HEK293 (cell line): ENCODE results near the gene FADS3.

ENCODE experiments used
- CTCF ChIA-PET: fragments of 350-600 bp; formaldehyde crosslinking; extraction: SDS; loops from one replicate; lab custom pipeline; 2021; ENCODE audit warnings: antibody characterized with exemption; lab: Yijun Ruan, JAX
- POLR2A ChIA-PET: fragments of 300-600 bp; formaldehyde crosslinking; extraction: SDS; loops from one replicate; lab custom pipeline; 2020; ENCODE audit warnings: antibody characterized with exemption, inconsistent platforms; lab: Yijun Ruan, JAX
- H3K27ac ChIP-seq: fragments of 200-500 bp; sonication (Bioruptor generic); 2 replicates; pipeline ENCODE4 v1.5.1; 2014; ENCODE audit warnings: low read depth, low read length, control low read depth, inconsistent platforms; ENCODE audit errors: extremely low read depth
- H3K36me3 ChIP-seq, 2 experiments: fragments of 200-500 bp in 1 of 2; sonication (Bioruptor generic) in 1 of 2; 1 replicate in 1 of 2; 2 replicates in 1 of 2; pipeline ENCODE4 v1.5.1; 2014 to 2017; ENCODE audit warnings: inconsistent platforms in 2 of 2, low read length in 2 of 2; ENCODE audit not compliant: control insufficient read depth in 2 of 2, insufficient read depth in 1 of 2
- H3K4me1 ChIP-seq: fragments of 200-500 bp; sonication (Bioruptor generic); 2 replicates; pipeline ENCODE4 v1.5.1; 2014; ENCODE audit warnings: mild to moderate bottlenecking, low read length, inconsistent platforms; ENCODE audit not compliant: control insufficient read depth, insufficient read depth
- H3K4me3 ChIP-seq: 2 replicates; pipeline ENCODE4 v1.5.1; 2011; ENCODE audit warnings: low read depth, mild to moderate bottlenecking, control low read depth, low read length, moderate library complexity
- H3K9me3 ChIP-seq: fragments of 200-500 bp; sonication (Bioruptor generic); 2 replicates; pipeline ENCODE4 v1.5.1; 2014; ENCODE audit warnings: low read depth, low read length, inconsistent platforms; ENCODE audit not compliant: control insufficient read depth, insufficient read depth
- GLIS1 ChIP-seq: fragments of 450-650 bp; formaldehyde crosslinking; IDR thresholded peaks from 2 replicates; pipeline ENCODE4 v1.5.1; 2016; ENCODE audit warnings: missing biosample characterization, missing genetic modification characterization
- KLF16 ChIP-seq: fragments of 450-650 bp; formaldehyde crosslinking; IDR thresholded peaks from 2 replicates; pipeline ENCODE4 v1.5.1; 2017; ENCODE audit warnings: missing biosample characterization, missing genetic modification characterization
- MEIS1 ChIP-seq: sonication (generic); formaldehyde crosslinking; IDR thresholded peaks from 2 replicates; pipeline ENCODE4 v1.8.1; 2022; ENCODE audit warnings: missing genetic modification reagents, mild to moderate bottlenecking, borderline replicate concordance
- MZF1 ChIP-seq: fragments of 450-650 bp; formaldehyde crosslinking; IDR thresholded peaks from 2 replicates; pipeline ENCODE4 v1.5.1; 2017; ENCODE audit warnings: missing biosample characterization, missing genetic modification characterization, borderline replicate concordance
- SP7 ChIP-seq: fragments of 450-650 bp; formaldehyde crosslinking; IDR thresholded peaks from 2 replicates; pipeline ENCODE4 v1.5.1; 2016; ENCODE audit warnings: missing biosample characterization, missing genetic modification characterization
- ZBTB8A ChIP-seq: fragments of 450-650 bp; formaldehyde crosslinking; IDR thresholded peaks from 2 replicates; pipeline ENCODE4 v1.5.1; 2016; ENCODE audit warnings: missing biosample characterization, missing genetic modification characterization
- ZEB2 ChIP-seq: fragments of 450-650 bp; formaldehyde crosslinking; IDR thresholded peaks from 2 replicates; pipeline ENCODE4 v1.5.1; 2016; ENCODE audit warnings: missing biosample characterization, missing genetic modification characterization
- ZNF132 ChIP-seq: fragments of 450-650 bp; formaldehyde crosslinking; IDR thresholded peaks from 2 replicates; pipeline ENCODE4 v1.5.1; 2017; ENCODE audit warnings: missing biosample characterization, missing genetic modification characterization, borderline replicate concordance
- ZNF133 ChIP-seq: fragments of 450-650 bp; formaldehyde crosslinking; IDR thresholded peaks from 2 replicates; pipeline ENCODE4 v1.5.1; 2016; ENCODE audit warnings: missing biosample characterization, missing genetic modification characterization
- ZNF174 ChIP-seq: fragments of 450-650 bp; formaldehyde crosslinking; IDR thresholded peaks from 2 replicates; pipeline ENCODE4 v1.5.0; 2017; ENCODE audit warnings: missing biosample characterization, mild to moderate bottlenecking, missing genetic modification characterization
- ZNF24 ChIP-seq: fragments of 450-650 bp; formaldehyde crosslinking; IDR thresholded peaks from 2 replicates; pipeline ENCODE4 v1.5.1; 2016; ENCODE audit warnings: missing biosample characterization, missing genetic modification characterization
- ZNF280C ChIP-seq: fragments of 450-650 bp; formaldehyde crosslinking; IDR thresholded peaks from 2 replicates; pipeline ENCODE4 v1.5.1; 2016; ENCODE audit warnings: missing biosample characterization, missing genetic modification characterization
- ZNF37A ChIP-seq: fragments of 450-650 bp; IDR thresholded peaks from 2 replicates; pipeline ENCODE4 v1.5.1; 2018; ENCODE audit warnings: missing biosample characterization, missing genetic modification characterization
- ZNF549 ChIP-seq: fragments of 450-650 bp; IDR thresholded peaks from 2 replicates; pipeline ENCODE4 v1.5.1; 2018; ENCODE audit warnings: missing biosample characterization, missing genetic modification characterization, mild to moderate bottlenecking, inconsistent platforms, moderate library complexity
- ZNF624 ChIP-seq: fragments of 450-650 bp; formaldehyde crosslinking; IDR thresholded peaks from 2 replicates; pipeline ENCODE4 v1.5.1; 2017; ENCODE audit warnings: missing biosample characterization, missing genetic modification characterization
- ZNF670 ChIP-seq: fragments of 450-650 bp; formaldehyde crosslinking; IDR thresholded peaks from 2 replicates; pipeline ENCODE4 v1.5.1; 2016; ENCODE audit warnings: missing biosample characterization, missing genetic modification characterization, low read depth
- ZNF768 ChIP-seq: fragments of 450-650 bp; formaldehyde crosslinking; IDR thresholded peaks from 2 replicates; pipeline ENCODE4 v1.5.1; 2018; ENCODE audit warnings: missing biosample characterization, mild to moderate bottlenecking, missing genetic modification characterization
- ZSCAN16 ChIP-seq: fragments of 450-650 bp; formaldehyde crosslinking; IDR thresholded peaks from 2 replicates; pipeline ENCODE4 v1.5.1; 2016; ENCODE audit warnings: missing biosample characterization, missing genetic modification characterization
- TF ChIP-seq, protein P1 (sequence below): fragments of 450-650 bp; formaldehyde crosslinking; IDR thresholded peaks from 2 replicates; pipeline ENCODE4 v1.5.1; 2016; ENCODE audit warnings: missing biosample characterization, missing genetic modification characterization, low read depth
- TF ChIP-seq, protein P2 (sequence below): fragments of 450-650 bp; formaldehyde crosslinking; IDR thresholded peaks from 2 replicates; pipeline ENCODE4 v1.5.1; 2016; ENCODE audit warnings: missing biosample characterization, missing genetic modification characterization

Gene FADS3

DNA sequence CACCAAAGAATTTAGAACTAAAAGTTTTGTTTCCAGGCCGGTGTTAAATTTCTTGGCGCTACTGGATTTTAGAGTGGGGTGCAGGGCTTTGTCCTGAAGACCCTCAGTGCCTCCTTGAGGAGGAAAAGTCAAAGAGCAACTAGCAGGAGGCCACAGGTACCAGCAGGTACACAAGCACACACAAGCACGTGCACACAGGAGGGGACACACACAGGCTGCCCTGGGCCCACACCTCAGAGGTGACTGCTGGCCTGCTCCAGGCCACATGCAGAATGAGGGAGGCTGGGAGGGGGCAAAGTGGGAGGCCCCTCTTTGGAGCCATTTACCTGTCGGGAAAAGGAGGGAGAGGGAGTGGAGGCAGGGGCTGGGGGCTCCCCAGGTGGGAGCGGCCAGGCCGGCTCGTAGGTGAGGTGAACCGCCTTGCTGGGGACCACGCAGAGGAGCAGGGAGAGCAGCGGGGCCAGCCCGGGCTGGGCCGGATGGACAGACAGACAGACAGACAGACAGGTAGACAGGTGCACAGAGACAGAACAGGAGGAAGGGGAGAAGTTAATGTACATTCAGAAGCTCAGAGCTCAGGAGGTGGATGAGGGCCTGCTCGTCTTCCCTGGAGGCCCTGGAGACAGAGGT lies 13.8 kb upstream of the FADS3 start (continued):
- TF ChIP-seq, protein P1, sequence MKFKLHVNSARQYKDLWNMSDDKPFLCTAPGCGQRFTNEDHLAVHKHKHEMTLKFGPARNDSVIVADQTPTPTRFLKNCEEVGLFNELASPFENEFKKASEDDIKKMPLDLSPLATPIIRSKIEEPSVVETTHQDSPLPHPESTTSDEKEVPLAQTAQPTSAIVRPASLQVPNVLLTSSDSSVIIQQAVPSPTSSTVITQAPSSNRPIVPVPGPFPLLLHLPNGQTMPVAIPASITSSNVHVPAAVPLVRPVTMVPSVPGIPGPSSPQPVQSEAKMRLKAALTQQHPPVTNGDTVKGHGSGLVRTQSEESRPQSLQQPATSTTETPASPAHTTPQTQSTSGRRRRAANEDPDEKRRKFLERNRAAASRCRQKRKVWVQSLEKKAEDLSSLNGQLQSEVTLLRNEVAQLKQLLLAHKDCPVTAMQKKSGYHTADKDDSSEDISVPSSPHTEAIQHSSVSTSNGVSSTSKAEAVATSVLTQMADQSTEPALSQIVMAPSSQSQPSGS (tag by site-specific recombination), result no peak
- no peak for TF ChIP-seq ZNF768 (tag by site-specific recombination)
- TF ChIP-seq GLIS1 (tag by site-specific recombination), result no peak
- TF ChIP-seq ZBTB8A (tag by site-specific recombination), result no peak
- no peak for TF ChIP-seq ZNF549 (tag by site-specific recombination)
- TF ChIP-seq, all 188 proteins: peak for 0

DNA sequence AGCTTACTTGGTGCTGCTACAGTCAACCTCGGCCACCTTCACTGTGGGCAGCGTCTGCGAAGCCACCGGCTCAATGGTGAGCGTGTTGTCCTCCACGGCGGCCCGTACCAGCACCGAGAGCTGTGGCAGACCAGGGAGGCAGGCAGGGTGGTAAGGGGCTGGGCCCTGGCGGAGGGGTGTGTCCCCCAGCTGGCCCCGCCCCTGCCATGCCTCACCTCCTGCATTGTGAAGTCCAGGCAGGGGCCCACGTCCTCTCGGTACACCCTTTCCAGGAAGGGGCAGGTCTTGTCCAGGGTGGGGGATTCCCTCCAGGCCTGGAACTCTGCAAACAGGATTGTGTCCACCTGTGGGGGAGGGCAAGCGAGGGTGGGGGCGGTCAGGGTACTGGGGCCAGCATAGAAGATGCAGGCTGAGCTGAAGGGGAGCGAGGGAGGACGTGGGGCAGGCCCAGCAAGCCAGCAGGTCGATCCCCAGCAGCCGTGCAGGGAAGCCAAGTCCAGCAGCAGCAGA lies 13.2 kb upstream of the FADS3 start:
- H3K9me3 ChIP-seq, result no peaks in the 10 kb centered on the region
- TF ChIP-seq ZNF132 (tag by site-specific recombination) (no peak), ZNF624 (tag by site-specific recombination) (no peak), SP7 (tag by site-specific recombination) (no peak), ZNF768 (tag by site-specific recombination) (no peak), ZSCAN16 (no peak), MEIS1 (CRISPR knock-in tag) (no peak), ZEB2 (tag by site-specific recombination) (no peak), ZNF133 (tag by site-specific recombination) (no peak), ZNF174 (tag by site-specific recombination) (no peak), ZNF670 (tag by site-specific recombination) (no peak), ZNF37A (tag by site-specific recombination) (no peak), KLF16 (tag by site-specific recombination) (no peak), ZNF24 (no peak), ZNF280C (tag by site-specific recombination) (no peak), MZF1 (tag by site-specific recombination) (no peak)
- TF ChIP-seq, protein P2, sequence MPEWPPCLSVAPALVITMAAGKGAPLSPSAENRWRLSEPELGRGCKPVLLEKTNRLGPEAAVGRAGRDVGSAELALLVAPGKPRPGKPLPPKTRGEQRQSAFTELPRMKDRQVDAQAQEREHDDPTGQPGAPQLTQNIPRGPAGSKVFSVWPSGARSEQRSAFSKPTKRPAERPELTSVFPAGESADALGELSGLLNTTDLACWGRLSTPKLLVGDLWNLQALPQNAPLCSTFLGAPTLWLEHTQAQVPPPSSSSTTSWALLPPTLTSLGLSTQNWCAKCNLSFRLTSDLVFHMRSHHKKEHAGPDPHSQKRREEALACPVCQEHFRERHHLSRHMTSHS (tag by site-specific recombination), result no peak
- CTCF ChIA-PET, result interaction anchor here (0.6 to 16.2 kb wide), 5 partner anchors 43 to 204 kb away, joined by 3 to 329 read pairs (median 7); partner anchors contain the start of gene BEST1
- no peaks in the 10 kb centered on the region for H3K4me1 ChIP-seq
- no peak overlapping the region for H3K4me3 ChIP-seq
- POLR2A ChIA-PET, result no interaction called here
- H3K36me3 ChIP-seq, result peaks cover 0 to 6% of the 10 kb centered on the region in 2 experiments; a peak in 1 of 3 replicates
- no peak overlapping the region for H3K27ac ChIP-seq
